A673 (cell line): Measurements from ENCODE around the gene MYO18B. TPM values are rescaled to one million over a fixed set of nuclear protein-coding genes. Genes with fewer than 3 reads are reported as not detected.

Source experiments
- BruUV-seq: library from RNA; stranded (reverse); fragments of 400-500 nt; replicated peaks from 2 replicates; lab custom pipeline; 2021; lab: Mats Ljungman, UMichigan
- CTCF ChIA-PET: fragments of 300-600 bp; sonication (Branson Sonifier 250); formaldehyde crosslinking; loops from one replicate; lab custom pipeline; 2022; ENCODE audit warnings: antibody characterized with exemption; lab: Charles Lee
- POLR2A ChIA-PET: fragments of 300-600 bp; sonication (Branson Sonifier 250); formaldehyde crosslinking; loops from one replicate; lab custom pipeline; 2022; ENCODE audit warnings: antibody characterized with exemption; ENCODE audit not compliant: low non-redundant PET; lab: Charles Lee
- DNase-seq: peaks from one replicate; pipeline ENCODE4 v3.0.0-alpha.2; 2015; ENCODE audit warnings: low spot score
- H3K27ac ChIP-seq: fragments of 200-600 bp; sonication (generic); 2 replicates; pipeline ENCODE4 v1.5.1; 2016; ENCODE audit warnings: mixed run types, low read depth, mild to moderate bottlenecking, mixed read lengths, antibody characterized with exemption, low read length; ENCODE audit not compliant: poor library complexity, severe bottlenecking
- H3K27me3 ChIP-seq: fragments of 200-600 bp; sonication (generic); replicated peaks from 2 replicates; pipeline ENCODE4 v1.6.1; 2017; ENCODE audit warnings: mixed run types, low read depth, mild to moderate bottlenecking, mixed read lengths, antibody characterized with exemption, low read length; ENCODE audit not compliant: insufficient read depth, poor library complexity
- H3K36me3 ChIP-seq: fragments of 200-600 bp; sonication (generic); 2 replicates; pipeline ENCODE4 v1.6.1; 2016; ENCODE audit warnings: mixed run types, mild to moderate bottlenecking, mixed read lengths, antibody characterized with exemption, low read length; ENCODE audit not compliant: insufficient read depth, poor library complexity, severe bottlenecking
- H3K4me1 ChIP-seq: fragments of 200-600 bp; sonication (generic); 2 replicates; pipeline ENCODE4 v1.6.1; 2017; ENCODE audit warnings: mixed run types, mild to moderate bottlenecking, mixed read lengths, antibody characterized with exemption, low read length; ENCODE audit not compliant: insufficient read depth, poor library complexity, severe bottlenecking
- H3K4me3 ChIP-seq: fragments of 200-600 bp; sonication (generic); 2 replicates; pipeline ENCODE4 v1.5.1; 2016; ENCODE audit warnings: low read depth, mixed run types, mild to moderate bottlenecking, mixed read lengths, low read length; ENCODE audit not compliant: poor library complexity, severe bottlenecking
- H3K9me3 ChIP-seq: fragments of 200-600 bp; sonication (generic); 2 replicates; pipeline ENCODE4 v1.6.1; 2016; ENCODE audit warnings: mixed run types, low read depth, mild to moderate bottlenecking, mixed read lengths, antibody characterized with exemption, low read length; ENCODE audit not compliant: poor library complexity, severe bottlenecking
- CTCF ChIP-seq: fragments of 300-800, 200-600 bp; sonication (generic); conservative IDR thresholded peaks from 2 replicates; pipeline ENCODE4 v1.5.1; 2017; ENCODE audit warnings: low read depth, mild to moderate bottlenecking, antibody characterized with exemption, low read length, moderate library complexity, mixed read lengths
- EZH2 ChIP-seq: fragments of 200-600 bp; sonication (generic); IDR thresholded peaks from 2 replicates; pipeline ENCODE4 v1.6.1; 2017; ENCODE audit warnings: borderline replicate concordance, low read depth, mild to moderate bottlenecking, mixed read lengths, antibody characterized with exemption, low read length; ENCODE audit not compliant: poor library complexity, severe bottlenecking
- intact Hi-C: fragments of 100-400 bp; cut with micrococcal nuclease; formaldehyde crosslinking; loops from one replicate; pipeline ENCODE4 v1.10.0; 2022; ENCODE audit not compliant: unreplicated experiment
- total RNA-seq: library from RNA; stranded (reverse); gene quantifications from 2 replicates; pipeline ENCODE4 v1.2.3, GENCODE V29; 2021

The MYO18B gene
- total RNA-seq, 1 experiment from 2014 or later = not detected

GRCh38 chr22:25764270-25765015, 22.5 kb downstream of the MYO18B start:
- Histone ChIP-seq H3K27ac (no peak overlapping the region), H3K9me3 (peaks cover 7% of the 10 kb centered on the region), H3K27me3 (no peaks in the 10 kb centered on the region), H3K4me3 (no peak overlapping the region), H3K36me3 (no peaks in the 10 kb centered on the region), H3K4me1 (no peaks in the 10 kb centered on the region)
- ChIA-PET CTCF (no interaction called here), POLR2A (no interaction called here)
- TF ChIP-seq CTCF (0 out of 2 replicates have a peak, but pooled peaks have one; percentile 12), EZH2 (no peak)
- DNase-seq = no peak
- BruUV-seq = no TSS peak
- intact Hi-C loops = no loop called here

DNA sequence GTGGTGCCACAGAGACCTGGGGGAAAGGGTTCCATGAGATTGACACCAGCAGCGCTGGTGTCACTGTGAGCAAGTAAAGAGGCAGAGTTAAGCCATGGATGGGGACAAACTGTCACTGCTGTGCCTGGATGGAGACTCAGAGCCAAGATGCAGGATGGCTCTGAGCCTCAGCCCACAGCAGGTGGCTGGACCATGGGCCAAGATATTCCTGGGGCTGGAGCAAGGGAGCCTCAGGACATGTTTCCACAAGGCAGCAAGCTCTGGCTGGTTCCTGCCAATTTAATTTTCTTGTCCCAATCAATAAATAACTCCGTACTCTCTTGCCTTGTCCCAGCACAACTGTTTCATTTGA, 23.0 kb downstream of the MYO18B start:
- no peaks in the 10 kb centered on the region for H3K4me1 ChIP-seq
- no peak overlapping the region for H3K4me3 ChIP-seq
- no peaks in the 10 kb centered on the region for H3K27me3 ChIP-seq
- ChIA-PET CTCF (no interaction called here), POLR2A (no interaction called here)
- H3K27ac ChIP-seq = no peak overlapping the region
- peaks cover 7% of the 10 kb centered on the region for H3K9me3 ChIP-seq
- intact Hi-C loops = no loop called here
- no peaks in the 10 kb centered on the region for H3K36me3 ChIP-seq
- TF ChIP-seq EZH2 = no peak
- TF ChIP-seq CTCF = no peak
- no TSS peak for BruUV-seq
- no peak for DNase-seq

DNA sequence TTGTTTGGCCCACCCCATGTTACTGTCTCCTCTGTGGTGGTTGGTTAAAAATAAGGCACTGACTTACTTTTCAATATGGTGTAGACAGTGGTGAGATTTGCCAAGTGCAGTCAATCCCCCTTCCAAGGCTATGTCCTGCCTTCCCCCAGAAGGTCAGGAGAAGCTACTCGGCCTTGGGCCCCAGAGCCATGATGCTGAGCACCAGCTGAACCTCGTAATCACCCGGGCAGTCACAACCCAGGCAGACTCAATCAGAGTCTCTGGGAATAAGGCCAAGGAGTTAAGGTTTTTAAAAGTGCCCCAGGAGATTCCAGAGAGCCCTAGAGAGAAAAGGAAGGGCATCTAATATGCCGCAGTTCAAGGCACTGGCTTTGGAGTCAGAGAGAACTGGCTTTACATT, 23.8 kb downstream of the MYO18B start:
- TF ChIP-seq CTCF = no peak
- TF ChIP-seq EZH2 = no peak
- H3K4me1 ChIP-seq = no peaks in the 10 kb centered on the region
- H3K9me3 ChIP-seq = peaks cover 7% of the 10 kb centered on the region
- ChIA-PET CTCF (no interaction called here), POLR2A (interaction anchor here (0.6 kb wide), 1 partner anchor 141 kb away, joined by 4 read pairs; no protein-coding TSS in a partner anchor)
- intact Hi-C loops = no loop called here
- H3K4me3 ChIP-seq = no peak overlapping the region
- no peaks in the 10 kb centered on the region for H3K27me3 ChIP-seq
- DNase-seq = no peak
- BruUV-seq = no TSS peak
- no peak overlapping the region for H3K27ac ChIP-seq
- H3K36me3 ChIP-seq = no peaks in the 10 kb centered on the region
